Panc1 (cell line): ENCODE results near the gene PRDM10. TPM values are rescaled to one million over a fixed set of nuclear protein-coding genes. Genes with fewer than 3 reads are reported as not detected.

Experiments
- ATAC-seq: fragments of 200-7000 bp; cut with Tn5 transposase; 2 replicates; pipeline ENCODE4 v1.9.1; 2020; ENCODE audit warnings: mild to moderate bottlenecking, moderate library complexity
- BruUV-seq: library from RNA; stranded (reverse); fragments of 400-500 nt; replicated peaks from 2 replicates; lab custom pipeline; 2021; lab: Mats Ljungman, UMichigan
- CTCF ChIA-PET: fragments of 300-600 bp; sonication (Branson Sonifier 250); formaldehyde crosslinking; loops from one replicate; lab custom pipeline; 2022; ENCODE audit warnings: antibody characterized with exemption; lab: Charles Lee
- POLR2A ChIA-PET: fragments of 300-600 bp; sonication (Branson Sonifier 250); formaldehyde crosslinking; loops from one replicate; lab custom pipeline; 2022; ENCODE audit warnings: antibody characterized with exemption; lab: Charles Lee
- DNase-seq: peaks from one replicate; pipeline ENCODE4 v3.0.0-alpha.2; 2010; ENCODE audit warnings: low read depth, low spot score
- H3K27ac ChIP-seq: 2 replicates; pipeline ENCODE4 v1.5.1; 2011; ENCODE audit warnings: mild to moderate bottlenecking, low read length, inconsistent platforms
- H3K27me3 ChIP-seq: fragments of 200-500 bp; sonication (Bioruptor generic); 2 replicates; pipeline ENCODE4 v1.6.0; 2014; ENCODE audit warnings: low read length, inconsistent platforms; ENCODE audit not compliant: control insufficient read depth, insufficient read depth
- H3K36me3 ChIP-seq: fragments of 200-500 bp; sonication (Bioruptor generic); 2 replicates; pipeline ENCODE4 v1.5.1; 2014; ENCODE audit warnings: inconsistent platforms, mild to moderate bottlenecking, low read length, moderate library complexity; ENCODE audit not compliant: control insufficient read depth, insufficient read depth
- H3K4me1 ChIP-seq: 2 replicates; pipeline ENCODE4 v1.5.1; 2011; ENCODE audit warnings: inconsistent platforms, mild to moderate bottlenecking, low read length, moderate library complexity; ENCODE audit not compliant: control insufficient read depth, insufficient read depth
- H3K4me3 ChIP-seq, 2 experiments: 2 replicates each; pipeline ENCODE4 v1.5.1; 2011 to 2012; ENCODE audit warnings: low read depth in 2 of 2, low read length in 2 of 2, mild to moderate bottlenecking in 2 of 2, inconsistent platforms in 1 of 2, moderate library complexity in 1 of 2
- H3K9me3 ChIP-seq: fragments of 200-500 bp; sonication (Bioruptor generic); 2 replicates; pipeline ENCODE4 v1.5.1; 2014; ENCODE audit warnings: low read depth, mild to moderate bottlenecking, inconsistent platforms, low read length, moderate library complexity; ENCODE audit not compliant: control insufficient read depth, insufficient read depth
- POLR2AphosphoS5 ChIP-seq: IDR thresholded peaks from 2 replicates; pipeline ENCODE4 v1.6.1; 2012; ENCODE audit warnings: mild to moderate bottlenecking, low read depth, low read length, moderate library complexity
- SIN3A ChIP-seq: IDR thresholded peaks from 2 replicates; pipeline ENCODE4 v1.6.1; 2012; ENCODE audit warnings: low read depth, mild to moderate bottlenecking, low read length, moderate library complexity, borderline replicate concordance; ENCODE audit not compliant: insufficient read depth
- TCF7L2 ChIP-seq: IDR thresholded peaks from 2 replicates; pipeline ENCODE4 v1.6.1; 2011; ENCODE audit warnings: mild to moderate bottlenecking, low read depth, low read length, inconsistent platforms
- in situ Hi-C: cut with HindIII; loops from 2 replicates; pipeline ENCODE4 v1.10.0; 2016; ENCODE audit warnings: low sequenced_read_pairs, low pct_unique_long_range_greater_than_20kb
- intact Hi-C: fragments of 100-400 bp; cut with micrococcal nuclease; formaldehyde crosslinking; loops from one replicate; pipeline ENCODE4 v1.10.0; 2022; ENCODE audit not compliant: unreplicated experiment
- total RNA-seq: library from RNA; stranded (reverse); gene quantifications from one replicate; pipeline ENCODE4 v1.2.1, GENCODE V29; 2021; ENCODE audit not compliant: unreplicated experiment
- TF ChIP-seq, protein P1 (sequence below): fragments of 450-650 bp; IDR thresholded peaks from 2 replicates; pipeline ENCODE4 v1.5.1; 2017; ENCODE audit warnings: mild to moderate bottlenecking
- TF ChIP-seq, protein P2 (sequence below), 2 experiments: IDR thresholded peaks; 2 replicates each; pipeline ENCODE4 v1.6.1; 2011 to 2012; ENCODE audit warnings: low read depth in 2 of 2, control low read depth in 1 of 2, low read length in 1 of 2, mild to moderate bottlenecking in 1 of 2, moderate library complexity in 1 of 2; ENCODE audit not compliant: insufficient read depth in 1 of 2

The PRDM10 gene
- total RNA-seq, 1 experiment from 2014 or later: 12.5 TPM

DNA sequence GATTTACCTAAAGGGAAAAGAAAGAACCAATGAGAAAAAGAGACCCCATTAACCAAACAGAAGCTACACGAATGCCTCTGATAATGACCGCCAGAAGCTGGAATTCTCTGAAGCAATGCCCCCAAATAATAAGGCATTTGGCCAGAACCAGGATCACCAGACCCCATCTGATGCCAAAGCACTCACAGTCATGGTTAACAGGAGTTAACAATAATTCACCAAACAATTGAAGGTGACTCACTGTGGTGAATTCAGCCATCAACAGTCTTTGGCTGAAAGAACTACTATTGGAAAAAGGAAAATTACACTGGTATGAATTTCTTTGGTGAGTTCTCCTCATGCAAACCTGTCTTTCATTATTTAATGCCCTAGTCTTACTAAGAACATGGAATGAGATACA, 85.4 kb downstream of the PRDM10 start:
- no peaks in the 10 kb centered on the region for H3K36me3 ChIP-seq
- CTCF ChIA-PET: no interaction called here
- no peaks in the 10 kb centered on the region for H3K27me3 ChIP-seq
- H3K27ac ChIP-seq: no peak overlapping the region
- intact Hi-C loops: no loop called here
- in situ Hi-C loops: no loop called here
- ATAC-seq (no peak), DNase-seq (no peak)
- BruUV-seq: no TSS peak
- POLR2A ChIA-PET: interaction anchor here (0.6 kb wide), 1 partner anchor 210 kb away, joined by 13 read pairs; no protein-coding TSS in a partner anchor
- no peaks in the 10 kb centered on the region for H3K9me3 ChIP-seq
- no peak overlapping the region for H3K4me3 ChIP-seq
- no peak for TF ChIP-seq TCF7L2
- TF ChIP-seq POLR2AphosphoS5: no peak
- TF ChIP-seq SIN3A: no peak
- TF ChIP-seq, protein P1, sequence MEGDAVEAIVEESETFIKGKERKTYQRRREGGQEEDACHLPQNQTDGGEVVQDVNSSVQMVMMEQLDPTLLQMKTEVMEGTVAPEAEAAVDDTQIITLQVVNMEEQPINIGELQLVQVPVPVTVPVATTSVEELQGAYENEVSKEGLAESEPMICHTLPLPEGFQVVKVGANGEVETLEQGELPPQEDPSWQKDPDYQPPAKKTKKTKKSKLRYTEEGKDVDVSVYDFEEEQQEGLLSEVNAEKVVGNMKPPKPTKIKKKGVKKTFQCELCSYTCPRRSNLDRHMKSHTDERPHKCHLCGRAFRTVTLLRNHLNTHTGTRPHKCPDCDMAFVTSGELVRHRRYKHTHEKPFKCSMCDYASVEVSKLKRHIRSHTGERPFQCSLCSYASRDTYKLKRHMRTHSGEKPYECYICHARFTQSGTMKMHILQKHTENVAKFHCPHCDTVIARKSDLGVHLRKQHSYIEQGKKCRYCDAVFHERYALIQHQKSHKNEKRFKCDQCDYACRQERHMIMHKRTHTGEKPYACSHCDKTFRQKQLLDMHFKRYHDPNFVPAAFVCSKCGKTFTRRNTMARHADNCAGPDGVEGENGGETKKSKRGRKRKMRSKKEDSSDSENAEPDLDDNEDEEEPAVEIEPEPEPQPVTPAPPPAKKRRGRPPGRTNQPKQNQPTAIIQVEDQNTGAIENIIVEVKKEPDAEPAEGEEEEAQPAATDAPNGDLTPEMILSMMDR: no peak
- TF ChIP-seq, protein P2, sequence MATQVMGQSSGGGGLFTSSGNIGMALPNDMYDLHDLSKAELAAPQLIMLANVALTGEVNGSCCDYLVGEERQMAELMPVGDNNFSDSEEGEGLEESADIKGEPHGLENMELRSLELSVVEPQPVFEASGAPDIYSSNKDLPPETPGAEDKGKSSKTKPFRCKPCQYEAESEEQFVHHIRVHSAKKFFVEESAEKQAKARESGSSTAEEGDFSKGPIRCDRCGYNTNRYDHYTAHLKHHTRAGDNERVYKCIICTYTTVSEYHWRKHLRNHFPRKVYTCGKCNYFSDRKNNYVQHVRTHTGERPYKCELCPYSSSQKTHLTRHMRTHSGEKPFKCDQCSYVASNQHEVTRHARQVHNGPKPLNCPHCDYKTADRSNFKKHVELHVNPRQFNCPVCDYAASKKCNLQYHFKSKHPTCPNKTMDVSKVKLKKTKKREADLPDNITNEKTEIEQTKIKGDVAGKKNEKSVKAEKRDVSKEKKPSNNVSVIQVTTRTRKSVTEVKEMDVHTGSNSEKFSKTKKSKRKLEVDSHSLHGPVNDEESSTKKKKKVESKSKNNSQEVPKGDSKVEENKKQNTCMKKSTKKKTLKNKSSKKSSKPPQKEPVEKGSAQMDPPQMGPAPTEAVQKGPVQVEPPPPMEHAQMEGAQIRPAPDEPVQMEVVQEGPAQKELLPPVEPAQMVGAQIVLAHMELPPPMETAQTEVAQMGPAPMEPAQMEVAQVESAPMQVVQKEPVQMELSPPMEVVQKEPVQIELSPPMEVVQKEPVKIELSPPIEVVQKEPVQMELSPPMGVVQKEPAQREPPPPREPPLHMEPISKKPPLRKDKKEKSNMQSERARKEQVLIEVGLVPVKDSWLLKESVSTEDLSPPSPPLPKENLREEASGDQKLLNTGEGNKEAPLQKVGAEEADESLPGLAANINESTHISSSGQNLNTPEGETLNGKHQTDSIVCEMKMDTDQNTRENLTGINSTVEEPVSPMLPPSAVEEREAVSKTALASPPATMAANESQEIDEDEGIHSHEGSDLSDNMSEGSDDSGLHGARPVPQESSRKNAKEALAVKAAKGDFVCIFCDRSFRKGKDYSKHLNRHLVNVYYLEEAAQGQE (IDR thresholded peaks at IDR 0.05; ENCODE audit: insufficient read depth in 1 of 2, low read depth in 2 of 2, low read length in 1 of 2): no peak
- no peaks in the 10 kb centered on the region for H3K4me1 ChIP-seq

DNA sequence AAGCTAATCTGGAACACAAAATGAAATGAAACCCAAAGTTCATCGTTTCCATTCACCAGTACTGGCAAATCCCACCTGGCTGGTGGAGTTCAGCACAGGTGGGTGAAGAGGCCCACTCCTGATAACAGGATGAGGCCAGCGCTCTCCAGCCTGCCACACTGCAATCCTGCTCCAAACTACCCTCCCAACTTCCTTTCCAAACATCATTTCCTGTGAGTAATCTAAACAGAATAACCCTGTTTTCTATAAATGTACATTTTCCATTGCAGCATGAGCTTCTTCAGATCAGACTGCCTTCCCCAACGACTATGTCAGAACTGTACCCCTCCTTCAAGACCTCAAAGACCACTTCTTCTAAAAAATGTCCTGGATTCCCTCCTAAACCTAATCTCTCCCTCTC, 91.3 kb downstream of the PRDM10 start:
- no peak for TF ChIP-seq TCF7L2
- TF ChIP-seq, protein P1: no peak
- no peak for TF ChIP-seq POLR2AphosphoS5
- no peak for TF ChIP-seq SIN3A
- TF ChIP-seq, protein P2 (IDR thresholded peaks at IDR 0.05; ENCODE audit: insufficient read depth in 1 of 2, low read depth in 2 of 2, low read length in 1 of 2): no peak
- H3K4me3 ChIP-seq: no peak overlapping the region
- no peak for ATAC-seq
- no peaks in the 10 kb centered on the region for H3K9me3 ChIP-seq
- in situ Hi-C loops: no loop called here
- no peak overlapping the region for H3K27ac ChIP-seq
- peaks cover 2% of the 10 kb centered on the region; the same call in 1 of the 2 replicates for H3K36me3 ChIP-seq
- no TSS peak for BruUV-seq
- H3K4me1 ChIP-seq: no peaks in the 10 kb centered on the region
- intact Hi-C loops: no loop called here
- DNase-seq: no peak
- H3K27me3 ChIP-seq: no peaks in the 10 kb centered on the region
- POLR2A ChIA-PET: no interaction called here
- CTCF ChIA-PET: no interaction called here
